GM20000 (cell line): Measurements from ENCODE around the gene RAD51C.

ENCODE experiments used
- DNase-seq: peaks from one replicate; pipeline ENCODE4 v3.0.0; 2012; ENCODE audit warnings: low spot score
- CTCF ChIP-seq: IDR thresholded peaks from 2 replicates; pipeline ENCODE4 v1.5.1; 2012; ENCODE audit warnings: mild to moderate bottlenecking, control low read depth; ENCODE audit errors: extremely low read depth, missing control alignments

Gene RAD51C

GRCh38 chr17:58691701-58692238 lies 632 bp upstream of the RAD51C start, which contains the start of gene TEX14:
Gene TEX14, minus strand, starts transcription at chr17:58692045. Its CDS starts 40,044 bp downstream, at chr17:58652001.
- TF ChIP-seq CTCF = no peak
- DNase-seq = no peak

GRCh38 chr17:58693208-58693607 lies 806 bp downstream of the RAD51C start:
- no peak for DNase-seq
- TF ChIP-seq CTCF = no peak

- no peak for DNase-seq
- no peak for TF ChIP-seq CTCF
Observed at GRCh38 chr17:58693751-58694150, 1.3 kb downstream of the RAD51C start.

- TF ChIP-seq CTCF = no peak
- no peak for DNase-seq
Observed at GRCh38 chr17:58694302-58694701, 1.9 kb downstream of the RAD51C start.

- no peak for TF ChIP-seq CTCF
- DNase-seq = no peak
Observed at GRCh38 chr17:58694826-58695225, 2.4 kb downstream of the RAD51C start.

GRCh38 chr17:58699771-58700170 lies 7.4 kb downstream of the RAD51C start:
- TF ChIP-seq CTCF = no peak
- DNase-seq = no peak

GRCh38 chr17:58702045-58702476 lies 9.7 kb downstream of the RAD51C start:
- TF ChIP-seq CTCF = no peak
- DNase-seq = peak; percentile 37
